HG03354 (cell line): ENCODE results near the gene MUC5AC.
"Not testable (repeated sequence)": the region's sequence is repeated elsewhere in the genome, so short reads cannot be mapped to it uniquely, and the experiment has no call there.

Source experiments
- ATAC-seq: cut with Tn5 transposase; IDR thresholded peaks from one replicate; pipeline ENCODE4 v1.9.1; 2021; ENCODE audit warnings: mild to moderate bottlenecking; ENCODE audit not compliant: unreplicated experiment, poor library complexity, severe bottlenecking

The MUC5AC gene

DNA sequence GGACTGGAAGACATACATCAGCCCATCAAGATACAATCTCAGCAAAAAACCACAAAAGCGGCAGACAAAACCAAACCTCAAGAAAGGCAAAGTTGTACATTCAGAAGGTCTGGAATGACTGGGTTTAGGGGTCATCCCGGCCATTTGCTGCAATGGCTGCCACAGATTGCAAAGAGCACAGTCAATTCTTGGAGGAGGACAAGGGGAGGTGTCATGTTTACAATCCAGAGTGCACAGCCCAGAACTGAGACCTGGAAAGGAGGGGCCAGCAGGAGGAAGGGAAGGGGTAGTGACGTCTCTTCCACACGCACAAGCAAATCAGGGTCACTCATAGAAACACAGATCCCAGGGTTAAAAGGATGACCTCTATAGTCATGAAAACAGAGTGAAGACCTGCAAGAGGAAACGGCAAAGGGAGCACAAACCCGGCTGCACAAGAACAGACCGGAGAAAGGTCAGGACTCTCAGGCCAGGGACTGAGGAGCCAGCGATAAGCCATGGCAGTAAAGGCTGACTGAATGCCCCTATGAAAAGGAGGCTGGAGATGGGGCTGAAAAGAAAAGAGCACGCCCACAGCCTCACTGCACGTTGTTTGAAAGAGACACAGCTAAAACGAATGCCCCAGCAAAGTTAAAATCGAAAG, 18.2 kb upstream of the MUC5AC start:
- no peak for ATAC-seq

DNA sequence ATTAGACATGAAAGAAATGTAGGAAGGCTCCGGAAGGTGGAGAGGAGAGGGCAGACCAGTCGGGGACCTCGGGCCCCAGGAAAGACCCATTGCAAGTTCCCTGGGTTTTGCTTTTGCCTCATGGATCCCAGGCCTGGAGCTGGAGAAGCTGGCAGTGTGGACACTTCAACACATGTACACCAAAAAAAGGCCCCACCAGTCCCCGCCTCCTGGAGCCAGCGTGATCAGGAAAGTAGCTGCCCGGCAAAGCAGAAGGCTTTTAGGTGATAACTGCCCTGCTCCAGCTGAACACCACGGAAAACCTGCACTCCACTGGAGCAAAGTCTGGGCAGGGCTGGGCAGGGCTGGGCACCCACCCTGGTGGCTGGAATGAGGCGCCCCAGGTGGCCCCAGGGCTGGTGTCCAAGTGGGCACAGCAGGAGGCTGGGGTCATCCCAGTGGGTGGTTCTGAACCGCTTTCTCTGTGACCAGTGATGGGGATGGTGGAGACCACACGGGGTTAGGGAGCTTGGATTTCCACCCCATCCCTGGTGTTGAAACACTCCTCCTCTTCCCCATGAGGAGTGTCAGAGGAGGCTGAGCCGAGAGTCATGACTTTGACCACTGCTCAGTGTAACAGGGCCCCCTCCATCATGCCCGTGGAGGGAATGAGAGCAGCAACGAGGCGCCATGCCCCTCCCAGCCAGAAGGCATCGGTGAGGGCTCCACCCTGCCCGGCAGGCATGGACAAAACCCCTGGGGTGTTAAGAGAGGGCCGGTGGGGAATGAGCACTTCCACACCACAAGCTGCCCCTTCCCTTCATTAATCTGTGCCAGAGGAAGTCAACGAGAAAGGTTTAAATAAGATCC, 16.9 kb upstream of the MUC5AC start:
- no peak for ATAC-seq

DNA sequence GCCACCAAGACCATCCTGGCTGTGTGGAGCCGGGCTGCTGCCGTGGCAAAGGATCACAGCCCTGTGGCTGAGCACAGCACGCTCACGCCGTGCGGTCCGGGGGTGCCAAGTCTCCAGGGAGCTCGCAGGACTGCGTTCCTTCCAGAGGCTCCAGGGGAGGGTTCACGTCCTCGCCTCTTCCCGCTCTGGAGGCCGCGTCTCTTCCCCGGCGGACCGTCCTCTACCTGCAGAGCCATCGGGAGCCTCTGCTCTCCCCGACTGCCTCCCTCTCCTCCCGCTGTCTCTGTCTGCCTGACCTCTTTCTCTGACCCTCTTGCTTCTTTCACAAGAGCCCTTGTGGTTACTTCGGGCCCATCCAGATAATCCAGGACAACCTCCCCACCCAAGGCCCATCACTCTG, 11.4 kb upstream of the MUC5AC start:
- ATAC-seq = no peak

DNA sequence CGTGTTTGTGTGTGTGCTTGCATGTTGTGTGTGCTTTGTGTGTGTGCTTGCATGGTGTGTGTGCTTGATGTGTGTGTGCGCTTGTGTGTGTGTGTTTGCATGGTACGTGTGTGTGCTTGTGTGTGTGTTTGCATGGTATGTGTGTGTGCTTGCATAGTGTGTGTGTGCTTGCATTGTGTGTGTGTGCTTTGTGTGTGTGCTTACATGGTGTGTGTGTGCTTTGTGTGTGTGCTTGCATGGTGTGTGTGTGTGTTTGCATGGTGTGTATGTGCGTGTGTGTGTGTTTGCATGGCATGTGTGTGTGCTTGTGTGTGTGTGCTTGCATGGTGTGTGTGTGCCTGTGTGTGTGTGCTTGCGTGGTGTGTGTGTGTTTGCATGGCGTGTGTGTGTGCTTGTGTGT, 10.0 kb upstream of the MUC5AC start:
- no peak for ATAC-seq

DNA sequence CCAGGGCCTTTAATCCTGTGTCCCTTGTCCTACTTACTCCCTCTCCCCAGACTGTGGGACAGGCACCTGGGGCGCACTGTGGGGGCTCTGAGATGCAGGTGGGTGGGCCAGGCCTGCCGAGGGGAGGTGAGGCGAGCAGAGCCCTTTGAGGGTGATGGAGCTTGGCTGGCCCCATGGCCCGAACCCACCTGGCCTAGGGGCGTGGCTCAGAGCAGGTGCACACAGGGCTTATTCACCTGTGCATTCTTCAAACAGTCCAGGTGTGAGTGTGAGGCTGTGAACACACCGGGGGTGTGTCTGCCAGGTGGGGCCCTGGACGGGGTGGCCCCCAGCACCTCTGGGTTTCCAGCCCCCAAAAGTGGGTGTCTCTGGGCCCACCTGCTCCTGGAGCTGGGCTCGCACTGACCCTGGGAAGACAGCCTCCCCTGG, 9.0 kb upstream of the MUC5AC start:
- ATAC-seq = no peak

DNA sequence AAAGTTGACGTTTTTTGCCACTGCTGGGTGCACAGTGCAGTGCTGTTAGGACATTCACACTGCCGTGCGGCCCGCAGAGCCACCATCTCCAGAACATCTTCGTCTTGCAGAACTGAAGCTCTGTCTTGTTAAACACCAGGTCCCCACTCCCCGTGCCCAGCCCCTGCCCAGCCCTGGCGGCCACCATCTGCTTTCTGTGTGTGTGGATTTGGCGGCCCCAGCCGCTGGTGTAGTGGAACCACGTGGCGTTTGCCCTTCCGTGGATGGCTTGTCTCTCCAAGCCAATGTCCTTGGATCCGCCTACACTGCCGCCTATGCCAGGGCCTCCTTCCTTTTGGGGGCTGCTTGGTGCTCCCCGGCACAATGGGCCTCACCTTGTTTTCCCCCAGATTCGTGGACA, 8.2 kb upstream of the MUC5AC start:
- no peak for ATAC-seq

DNA sequence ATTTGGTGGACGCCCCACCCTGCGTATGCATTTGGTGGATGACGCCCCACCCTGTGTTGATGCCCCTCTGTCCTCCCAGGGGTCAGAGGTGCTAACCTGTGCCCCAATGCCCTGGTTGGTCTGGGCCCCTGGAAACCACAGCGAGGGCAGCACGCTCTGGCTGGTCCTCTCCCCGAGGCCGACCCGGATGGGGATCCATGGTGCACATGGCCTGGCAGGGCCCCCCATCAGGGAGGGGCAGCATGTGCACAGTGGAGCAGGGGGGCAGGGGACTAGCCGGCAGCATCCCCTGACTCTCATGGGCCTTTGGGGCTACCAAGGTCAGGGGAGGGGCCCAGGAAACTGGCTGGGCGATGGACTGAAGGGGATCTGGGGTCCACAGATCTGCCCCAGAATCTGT, 7.6 kb upstream of the MUC5AC start:
- ATAC-seq = no peak

DNA sequence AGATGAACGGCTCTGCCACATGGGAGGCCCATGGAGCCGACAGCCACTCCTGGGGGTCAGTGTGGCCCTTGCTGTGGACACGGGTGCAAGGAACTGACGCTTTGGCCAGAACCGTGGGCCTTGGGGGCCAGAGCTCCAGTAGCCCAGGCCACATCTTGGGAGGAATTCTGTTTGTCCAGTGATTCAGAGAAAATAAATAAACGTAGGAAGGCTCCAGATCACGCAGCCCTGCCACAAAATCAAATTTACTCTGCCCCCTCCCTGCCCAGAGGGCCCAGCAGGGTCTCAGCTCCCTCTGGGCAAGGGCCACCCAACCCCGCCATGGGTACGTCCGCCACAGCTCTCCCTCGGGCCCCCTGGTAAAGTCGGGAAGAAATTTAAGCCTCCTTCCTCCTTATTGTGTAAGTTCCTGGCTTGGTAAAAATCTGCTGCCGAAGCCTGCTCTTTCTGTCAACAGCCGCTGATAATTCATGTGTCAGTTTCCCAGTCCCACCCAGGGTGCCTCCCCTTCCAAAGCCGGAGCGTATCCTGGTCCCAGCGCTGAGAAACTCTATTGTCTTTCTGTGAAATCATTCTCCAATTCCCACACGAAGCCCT, 6.9 kb upstream of the MUC5AC start:
- no peak for ATAC-seq

DNA sequence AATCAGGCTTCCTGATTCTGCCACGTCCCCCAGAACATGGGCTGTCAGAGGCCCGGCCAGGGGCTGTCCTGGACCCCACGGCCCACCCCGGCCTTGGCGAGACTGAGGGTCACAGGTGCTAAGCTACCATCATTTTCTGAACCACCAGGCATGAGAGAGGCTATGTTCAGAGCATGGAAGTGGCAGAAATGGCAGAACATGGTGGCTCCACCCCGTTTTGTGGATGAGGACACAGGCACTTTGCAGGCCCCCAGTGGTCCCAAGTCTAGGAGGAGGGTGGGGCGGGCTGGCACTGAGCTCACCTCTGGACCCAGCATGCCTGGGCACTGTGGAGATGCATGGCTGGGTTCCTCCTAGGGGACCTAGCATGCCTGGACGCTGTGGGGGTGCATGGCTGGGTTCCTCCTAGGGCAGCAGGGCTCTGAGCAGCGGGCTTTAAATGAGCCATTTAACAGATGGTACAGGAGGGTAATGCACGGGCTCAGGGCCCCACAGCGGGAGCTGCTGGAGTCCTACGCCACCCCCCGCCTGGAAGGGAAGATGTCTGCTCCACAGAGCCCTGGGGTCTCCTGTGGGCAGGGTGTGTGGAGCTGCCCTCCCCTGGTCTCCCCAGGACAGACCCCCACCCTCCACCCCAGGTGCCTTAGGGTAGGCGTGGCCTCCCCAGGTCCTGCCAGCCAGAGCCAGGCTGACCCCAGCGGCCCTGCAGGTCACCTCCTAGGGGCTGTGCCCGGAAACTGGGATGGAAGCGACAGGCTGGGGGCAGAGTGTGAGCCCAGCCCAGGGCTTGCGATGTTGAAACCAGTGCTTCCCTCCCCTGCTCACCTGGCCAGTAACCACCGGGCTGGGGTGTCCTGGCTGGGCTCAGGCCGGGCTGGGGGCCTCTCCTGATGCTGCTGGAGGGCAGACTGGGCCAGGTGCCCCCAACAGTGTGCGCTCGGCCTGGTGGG, 6.1 kb upstream of the MUC5AC start:
- no peak for ATAC-seq

DNA sequence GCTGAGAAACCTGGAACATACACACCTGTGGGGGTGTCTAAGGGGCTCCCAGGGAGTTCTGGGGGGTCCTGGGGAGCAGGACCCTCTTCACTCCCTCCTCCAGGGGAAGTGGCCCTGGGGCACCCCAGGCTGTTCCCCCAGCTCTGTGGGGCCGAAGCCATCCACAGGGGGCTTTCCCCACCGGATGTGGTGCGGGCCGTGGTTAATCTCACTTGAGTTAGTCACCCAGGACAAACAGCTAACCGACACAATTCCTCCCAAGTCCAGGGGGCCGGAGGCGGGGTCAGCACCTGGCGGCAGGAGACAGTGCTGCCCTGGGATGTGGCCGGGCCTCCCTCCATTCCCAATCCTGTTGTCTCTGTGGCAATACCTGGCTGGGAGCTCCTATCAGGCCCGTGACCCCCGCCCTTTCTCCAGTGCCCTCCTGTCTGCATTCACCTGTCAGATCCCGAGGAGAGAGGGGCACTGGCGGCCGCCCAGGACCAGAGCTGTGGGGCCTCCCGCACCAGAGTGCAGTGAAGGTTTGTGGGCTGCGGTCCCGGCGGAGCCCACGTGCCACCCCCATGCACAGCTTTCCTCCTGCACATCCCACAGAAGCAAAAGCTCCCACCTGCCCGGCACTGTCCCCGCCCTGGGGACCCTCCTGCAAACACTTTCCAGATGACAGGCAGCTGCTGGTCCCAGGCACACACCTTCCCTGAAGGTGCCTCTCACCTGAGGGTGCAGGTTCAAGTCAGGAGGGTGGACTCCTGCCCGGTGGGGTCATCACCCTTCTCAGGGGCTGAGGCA, 5.2 kb upstream of the MUC5AC start:
- no peak for ATAC-seq

DNA sequence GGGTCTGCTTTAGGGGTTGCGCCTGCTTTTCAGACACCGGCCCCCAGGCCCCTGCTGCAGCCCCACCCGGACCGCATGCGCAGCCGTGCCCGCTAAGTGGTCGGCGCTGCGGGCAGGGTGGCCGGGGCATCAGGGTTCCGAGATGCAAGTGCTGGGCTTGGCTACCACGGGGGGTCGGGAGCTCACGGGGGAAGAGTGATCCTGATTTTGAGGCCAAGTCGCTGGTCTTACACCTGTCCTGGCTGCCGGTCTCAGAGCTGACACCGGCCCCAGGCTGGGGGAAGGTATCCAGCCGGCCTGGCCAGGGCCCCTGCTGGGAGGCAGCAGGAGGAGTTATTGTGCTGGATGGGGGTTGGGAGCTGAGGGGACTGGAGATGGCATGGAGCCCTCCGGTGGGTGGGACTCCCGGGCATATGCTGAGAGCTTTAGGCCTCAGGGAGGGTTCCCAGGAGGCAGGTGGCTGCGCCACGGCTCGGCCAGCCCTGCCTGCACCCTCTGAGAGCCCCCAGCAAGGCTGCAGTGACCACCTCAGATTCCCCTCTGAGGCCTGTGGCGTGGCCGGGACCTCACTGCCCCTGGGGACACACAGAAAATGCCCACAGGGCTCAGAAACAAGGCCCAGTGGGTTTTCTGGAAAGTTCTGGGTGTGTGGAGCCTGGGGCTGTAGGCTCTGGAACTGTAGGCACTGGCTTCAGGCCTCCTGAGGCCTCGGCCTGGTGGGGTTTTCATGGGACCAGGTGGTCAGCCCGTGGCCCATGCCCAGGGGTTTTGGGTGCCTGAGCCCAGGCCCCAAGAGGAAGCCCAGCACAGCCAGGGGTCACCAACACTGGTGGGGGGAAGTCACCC, 4.4 kb upstream of the MUC5AC start:
- ATAC-seq = no peak

DNA sequence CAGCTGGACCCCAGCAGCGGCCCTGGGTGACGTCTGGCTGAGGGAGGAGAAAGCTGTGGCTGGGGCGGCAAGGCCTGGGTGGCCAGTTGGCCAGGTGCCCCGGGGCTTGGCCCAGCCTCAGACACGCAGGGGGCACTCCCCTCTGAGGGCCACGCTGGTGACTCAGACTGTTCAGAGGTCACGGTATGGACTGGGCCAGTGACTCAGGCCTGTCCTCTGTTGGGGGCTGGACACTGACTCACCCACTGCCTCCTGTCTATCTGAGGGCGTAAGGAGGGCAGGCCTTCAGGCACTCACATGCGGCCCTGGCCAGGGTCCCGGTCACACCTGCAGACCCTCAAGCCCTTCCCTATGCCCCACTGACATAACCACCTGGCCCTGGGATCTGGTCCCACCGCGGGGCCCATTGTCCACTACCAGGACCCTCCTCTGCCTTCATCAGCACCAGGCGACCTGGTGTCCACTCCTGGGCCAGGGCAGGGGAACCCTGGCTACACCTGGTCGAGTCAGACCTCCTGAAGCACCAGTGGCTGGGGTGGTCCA, 3.7 kb upstream of the MUC5AC start:
- ATAC-seq = no peak

DNA sequence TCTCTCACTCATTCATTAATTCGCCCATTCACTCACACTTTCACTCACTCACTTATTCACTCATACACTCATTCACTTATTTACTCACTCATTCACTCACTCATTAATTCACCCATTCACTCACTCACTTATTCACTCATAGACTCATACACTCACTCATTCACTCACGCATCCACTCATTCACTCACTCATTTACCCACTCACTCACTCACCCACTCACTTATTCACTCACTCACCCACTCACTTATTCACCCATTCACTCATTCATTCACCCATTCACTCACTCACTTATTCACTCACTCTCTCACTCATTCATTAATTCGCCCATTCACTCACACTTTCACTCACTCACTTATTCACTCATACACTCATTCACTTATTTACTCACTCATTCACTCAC, 3.1 kb upstream of the MUC5AC start:
- not testable (repeated sequence) for ATAC-seq

DNA sequence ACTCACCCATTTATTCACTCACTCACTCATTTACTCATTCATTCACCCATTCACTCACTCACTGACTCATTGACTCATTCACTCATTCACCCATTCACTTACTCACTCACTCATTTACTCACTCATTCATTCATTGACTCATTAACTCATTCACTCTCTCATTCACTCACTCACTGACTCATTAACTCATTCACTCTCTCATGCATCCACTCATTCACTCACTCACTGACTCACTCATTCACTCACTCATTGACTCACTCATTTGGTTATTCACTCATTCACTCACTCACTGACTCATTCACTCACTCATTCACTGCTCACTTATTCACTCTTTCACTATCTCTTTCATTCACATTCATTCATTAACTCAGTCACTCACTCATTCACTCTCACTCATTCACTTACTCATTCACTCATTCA, 2.5 kb upstream of the MUC5AC start:
- no peak for ATAC-seq

DNA sequence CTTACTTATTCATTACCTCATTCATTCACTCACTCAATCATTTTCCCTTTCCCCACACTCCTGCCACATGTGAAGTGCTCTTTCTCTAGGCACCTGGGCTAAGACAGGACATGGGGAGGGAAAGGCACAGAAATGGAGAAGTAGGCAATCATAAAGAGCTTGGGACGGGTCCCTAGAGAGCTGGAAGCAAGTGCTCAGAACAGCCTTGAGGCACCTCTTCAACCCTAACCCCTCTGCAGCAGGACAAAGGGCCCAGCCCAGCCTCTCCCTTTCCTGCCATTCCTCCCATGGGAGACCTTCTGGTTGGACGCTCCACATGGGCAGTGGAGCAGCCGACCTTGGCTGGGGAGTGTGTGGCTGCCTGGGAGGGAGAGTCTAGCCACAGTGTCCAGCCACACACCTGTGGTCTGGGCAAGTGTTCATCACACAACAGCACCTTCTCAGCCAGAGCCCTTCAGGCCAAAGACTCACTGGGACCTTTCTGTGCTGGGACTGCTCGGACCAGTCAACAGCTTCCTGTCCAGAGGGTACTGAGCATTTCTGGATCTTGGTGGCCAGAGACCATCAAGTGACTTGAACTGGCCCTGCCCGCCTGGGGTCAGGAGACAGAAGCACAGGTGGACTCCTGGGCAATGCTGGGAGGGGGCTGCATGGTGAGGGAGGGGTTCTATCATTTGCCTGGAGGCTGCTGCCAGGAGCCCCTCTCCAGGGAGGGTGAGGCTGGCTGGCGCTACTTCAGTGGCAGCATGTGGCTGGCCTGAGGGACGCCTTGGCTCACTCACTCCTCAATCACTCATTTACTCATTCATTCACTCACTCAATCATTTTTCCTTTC, 1.0 kb upstream of the MUC5AC start:
- no peak for ATAC-seq

DNA sequence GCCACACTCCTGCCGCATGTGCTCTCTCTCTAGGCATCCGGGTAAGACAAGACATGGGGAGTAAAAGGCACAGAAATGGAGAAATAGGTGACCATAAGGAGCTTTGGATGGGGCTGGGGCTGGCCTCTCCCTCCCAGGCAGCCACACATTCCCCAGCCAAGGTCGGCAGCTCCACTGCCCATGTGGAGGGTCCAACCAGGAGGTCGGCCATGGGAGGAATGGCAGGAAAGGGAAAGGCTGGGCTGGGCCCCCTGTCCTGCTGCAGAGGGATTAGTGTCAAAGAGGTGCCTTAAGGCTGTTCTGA, 460 bp upstream of the MUC5AC start:
- ATAC-seq = no peak

DNA sequence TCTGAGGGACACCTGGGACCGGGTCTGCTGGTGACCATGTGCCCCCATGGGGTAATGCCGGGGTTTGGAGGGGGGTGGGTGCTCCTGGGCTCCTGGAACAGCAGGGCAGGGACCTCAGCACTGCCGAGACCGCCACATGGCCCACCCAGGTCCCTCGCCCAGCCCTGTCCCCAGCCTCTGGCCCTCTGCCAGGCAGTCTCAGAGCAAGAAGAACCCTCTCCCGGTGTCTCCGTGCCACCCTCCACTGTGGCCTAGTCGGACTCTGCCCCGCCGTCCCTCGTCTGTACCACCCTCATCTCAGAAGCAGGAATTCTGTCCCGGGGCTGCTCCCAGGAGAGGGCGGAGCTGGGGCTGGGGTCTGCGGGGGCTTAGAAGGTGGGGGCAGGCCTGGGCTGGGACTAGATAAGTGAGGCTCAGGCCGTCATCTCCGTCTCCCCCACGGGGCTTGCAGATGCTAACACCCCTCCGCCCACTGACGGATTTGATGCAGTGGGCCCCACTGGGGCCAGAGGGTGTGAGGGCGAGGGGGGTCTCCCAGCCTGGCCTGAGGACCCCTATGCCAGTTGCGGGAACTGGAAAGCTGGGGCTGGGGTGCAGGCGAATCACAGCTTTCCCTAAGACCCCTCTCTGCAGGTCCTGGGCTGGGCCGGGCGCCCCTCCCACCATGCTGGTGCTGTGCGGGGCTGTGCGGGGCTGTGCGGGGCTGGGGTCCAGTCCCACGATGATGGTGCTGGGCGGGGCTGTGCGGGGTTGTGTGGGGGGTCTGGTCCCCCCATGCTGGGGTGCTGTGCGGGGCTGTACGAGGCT, 1.1 kb downstream of the MUC5AC start:
- no peak for ATAC-seq
